K562 (cell line): ENCODE measurements around the gene NRTN. TPM values are rescaled to one million over a fixed set of nuclear protein-coding genes. Genes with fewer than 3 reads are reported as not detected.

Source experiments
- ATAC-seq: fragments of 200-7000 bp; cut with Tn5 transposase; 3 replicates; pipeline ENCODE4 v1.9.1; 2020; ENCODE audit warnings: moderate library complexity
- BruUV-seq: library from RNA; stranded (reverse); fragments of 400-500 nt; replicated peaks from 2 replicates; lab custom pipeline; 2021; lab: Mats Ljungman, UMichigan
- CTCF ChIA-PET: fragments of 300-600 bp; formaldehyde crosslinking; extraction: SDS; loops from one replicate; lab custom pipeline; 2021; ENCODE audit warnings: low intra/inter-chr PET ratio; lab: Yijun Ruan, JAX
- POLR2A ChIA-PET: fragments of 300-600, 350-650 bp; sonication (Branson Sonifier 250); formaldehyde crosslinking; extraction: SDS; loops from one replicate; lab custom pipeline; 2021; ENCODE audit warnings: antibody characterized with exemption, inconsistent platforms; lab: Yijun Ruan, JAX
- DNase-seq, 4 experiments: peaks; one replicate each; pipeline versions ENCODE4 v3.0.0 to v3.0.0-alpha.2; 2011 to 2018; ENCODE audit warnings: low spot score in 3 of 4, mixed read lengths in 3 of 4; ENCODE audit errors: extremely low read depth in 1 of 4
- FAIRE-seq: peaks from 2 replicates; lab custom pipeline; 2011; peaks lifted over from hg19 to GRCh38; lab: Jason Lieb, UNC
- H2AFZ ChIP-seq: 2 replicates; pipeline ENCODE4 v1.6.0; 2011; ENCODE audit warnings: low read depth, low read length, control low read depth, inconsistent platforms
- H3K27ac ChIP-seq: fragments of 200-600 bp; 3 replicates; pipeline ENCODE4 v1.8.0; 2011; ENCODE audit warnings: low read depth, mild to moderate bottlenecking, control low read depth, inconsistent platforms, low read length, moderate library complexity, mixed read lengths; ENCODE audit errors: extremely low read depth
- H3K27me3 ChIP-seq, 2 experiments: fragments of 300-600 bp in 1 of 2; 2 replicates in 1 of 2; 3 replicates in 1 of 2; pipeline versions ENCODE4 v1.6.0 to v1.8.0; 2011; ENCODE audit warnings: inconsistent platforms in 2 of 2, low read length in 2 of 2, mild to moderate bottlenecking in 1 of 2, mixed read lengths in 1 of 2, moderate library complexity in 1 of 2; ENCODE audit not compliant: control insufficient read depth in 2 of 2, insufficient read depth in 2 of 2
- H3K36me3 ChIP-seq: fragments of 300-600 bp; 3 replicates; pipeline ENCODE4 v1.8.0; 2011; ENCODE audit warnings: mild to moderate bottlenecking, low read length, inconsistent platforms; ENCODE audit not compliant: control insufficient read depth, insufficient read depth
- H3K4me1 ChIP-seq, 2 experiments: fragments of 200-600 bp in 1 of 2; replicated peaks in 1 of 2; 2 replicates in 1 of 2; 3 replicates in 1 of 2; pipeline versions ENCODE4 v1.5.1 to v1.8.0; 2011; ENCODE audit warnings: inconsistent platforms in 2 of 2, low read length in 2 of 2, mild to moderate bottlenecking in 1 of 2, mixed read lengths in 1 of 2, moderate library complexity in 1 of 2; ENCODE audit not compliant: control insufficient read depth in 2 of 2, insufficient read depth in 2 of 2
- H3K4me2 ChIP-seq: 2 replicates; pipeline ENCODE4 v1.6.1; 2011; ENCODE audit warnings: low read length, control low read depth, inconsistent platforms, mixed read lengths; ENCODE audit not compliant: insufficient read depth
- H3K4me3 ChIP-seq: fragments of 200-600 bp; sonication (generic), shearing (Covaris generic); 2 replicates; pipeline ENCODE4 v1.5.1; 2016; ENCODE audit warnings: control low read depth, inconsistent platforms
- H3K79me2 ChIP-seq: fragments of 200-600 bp; 3 replicates; pipeline ENCODE4 v1.8.0; 2011; ENCODE audit warnings: low read length, inconsistent platforms; ENCODE audit not compliant: control insufficient read depth, insufficient read depth
- H3K9ac ChIP-seq, 2 experiments: 2 replicates each; pipeline versions ENCODE4 v1.6.0 to v1.6.1; 2011; ENCODE audit warnings: low read depth in 2 of 2, low read length in 2 of 2, control low read depth in 1 of 2, inconsistent platforms in 1 of 2, mild to moderate bottlenecking in 1 of 2, mixed read lengths in 1 of 2; ENCODE audit not compliant: insufficient read depth in 1 of 2
- H3K9me1 ChIP-seq: one replicate; pipeline ENCODE4 v1.6.0; 2011; ENCODE audit warnings: inconsistent platforms, mild to moderate bottlenecking, low read length, moderate library complexity; ENCODE audit not compliant: control insufficient read depth, insufficient read depth
- H3K9me3 ChIP-seq: replicated peaks from 2 replicates; pipeline ENCODE4 v1.5.1; 2011; ENCODE audit warnings: low read depth, low read length, inconsistent platforms; ENCODE audit not compliant: control insufficient read depth, insufficient read depth
- H4K20me1 ChIP-seq: replicated peaks from 2 replicates; pipeline ENCODE4 v1.6.1; 2011; ENCODE audit warnings: low read length, inconsistent platforms, mixed read lengths; ENCODE audit not compliant: control insufficient read depth, insufficient read depth
- CBX5 ChIP-seq: IDR thresholded peaks from 2 replicates; pipeline ENCODE4 v1.6.1; 2014; ENCODE audit warnings: low read depth, borderline replicate concordance
- EGR1 ChIP-seq: fragments of 450-650 bp; conservative IDR thresholded peaks from 2 replicates; pipeline ENCODE4 v1.6.1; 2017; ENCODE audit warnings: mild to moderate bottlenecking
- MCM2 ChIP-seq: fragments of 450-650 bp; IDR thresholded peaks from 2 replicates; pipeline ENCODE4 v1.6.1; 2017; ENCODE audit warnings: low read depth, mild to moderate bottlenecking
- NFIC ChIP-seq: fragments of 450-650 bp; IDR thresholded peaks from 2 replicates; pipeline ENCODE4 v1.6.1; 2017; ENCODE audit warnings: mild to moderate bottlenecking, inconsistent platforms
- ZBTB17 ChIP-seq: fragments of 450-650 bp; formaldehyde crosslinking; IDR thresholded peaks from 2 replicates; pipeline ENCODE4 v1.4.0; 2020; ENCODE audit warnings: mild to moderate bottlenecking
- ZFX ChIP-seq: sonication (generic); formaldehyde crosslinking; IDR thresholded peaks from 2 replicates; pipeline ENCODE4 v1.8.0; 2022; ENCODE audit warnings: mild to moderate bottlenecking, missing genetic modification reagents, moderate library complexity
- WGBS: fragments of 100-300 bp; shearing (Covaris generic); methylation state at CpG from one replicate; pipeline ENCODE4 v1.1.6; 2016; ENCODE audit warnings: low coverage, mixed read lengths; ENCODE audit not compliant: insufficient coverage; ENCODE audit errors: missing lambda C conversion rate; 5-methylcytosine and 5-hydroxymethylcytosine counted together
- in situ Hi-C: fragments of 300-500 bp; cut with MboI; formaldehyde crosslinking; loops from 4 replicates; pipeline ENCODE4 v1.15.0; 2018; ENCODE audit warnings: inconsistent platforms, mixed read lengths
- intact Hi-C: fragments of 100-400 bp; cut with micrococcal nuclease; formaldehyde crosslinking; loops from 2 replicates; pipeline ENCODE4 v1.14.2; 2022
- polyA plus RNA-seq, 8 experiments: library from polyadenylated mRNA; depleted of rRNA in 4 of 8; stranded (reverse) in 5 of 8; unstranded in 3 of 8; fragments of >200 nt; fragmentation: Nextera tagmentation in 2 of 8; fragmentation: Illumina TruSeq in 1 of 8; extraction: Ambion mirVana in 2 of 8; extraction: Trizol in 1 of 8; gene quantifications; 2 replicates each; pipeline versions ENCODE4 v1.2.1 to v1.2.3, GENCODE V29; 2011 to 2014; ENCODE audit warnings: inconsistent platforms in 1 of 8, missing spikeins in 1 of 8
- total RNA-seq, 7 experiments: library from RNA; depleted of rRNA in 6 of 7; stranded (reverse); fragments of >200 nt in 6 of 7; fragmentation: Illumina TruSeq in 2 of 7; extraction: Trizol in 2 of 7; gene quantifications; 2 replicates each; pipeline versions ENCODE4 v1.2.1 to v1.2.3, GENCODE V29; 2011 to 2021; ENCODE audit warnings: low replicate concordance in 1 of 7
- TF ChIP-seq, protein P1 (sequence below): sonication (generic); formaldehyde crosslinking; IDR thresholded peaks from 2 replicates; pipeline ENCODE4 v1.8.0; 2022; ENCODE audit warnings: mild to moderate bottlenecking, missing genetic modification reagents, borderline replicate concordance
- TF ChIP-seq, protein P2 (sequence below): fragments of 250-450 bp; sonication (Bioruptor Pico); IDR thresholded peaks from 2 replicates; pipeline ENCODE4 v1.4.0; 2020; ENCODE audit warnings: mild to moderate bottlenecking, moderate library complexity
- TF ChIP-seq, protein P3 (sequence below): fragments of 450-650 bp; IDR thresholded peaks from 2 replicates; pipeline ENCODE4 v1.6.1; 2018; ENCODE audit not compliant: partially characterized antibody

The NRTN gene
- total and polyA plus RNA-seq, 9 of the 15 experiments (the other 6 are each of a cell fraction or from before 2014, with no cell fraction given): 0.62 to 8.1 (median 1.6) TPM; not detected in 2

DNA sequence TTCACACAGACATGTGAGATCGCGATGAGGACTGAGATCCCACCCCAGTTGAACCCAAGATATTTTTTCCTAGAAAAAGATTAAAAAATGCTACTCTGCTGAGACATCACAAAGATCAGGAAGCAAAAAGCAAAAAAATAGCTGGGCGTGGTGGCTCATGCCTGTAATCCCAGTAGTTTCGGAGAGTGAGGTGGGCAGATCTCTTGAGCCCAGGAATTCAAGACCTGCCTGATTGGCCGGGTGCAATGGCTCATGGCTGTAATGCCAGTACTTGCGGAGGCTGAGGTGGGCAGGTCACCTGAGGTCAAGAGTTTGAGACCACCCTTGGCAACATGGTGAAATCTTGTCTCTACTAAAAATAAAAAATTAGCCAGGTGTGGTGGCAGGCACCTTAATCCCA is 45.3 kb downstream of the NRTN start:
- H4K20me1 ChIP-seq: 0 out of 2 replicates have a peak, but pooled peaks cover 4% of the 10 kb centered on the region
- BruUV-seq: no TSS peak
- no peak overlapping the region for H3K4me3 ChIP-seq
- in situ Hi-C loops: no loop called here
- ChIA-PET CTCF (no interaction called here), POLR2A (interaction anchor here (0.5 to 1.8 kb wide), 2 partner anchors 22 to 130 kb away, joined by 4 to 7 read pairs; no protein-coding TSS in a partner anchor)
- no peak overlapping the region for H3K4me2 ChIP-seq
- H3K4me1 ChIP-seq: no peaks in the 10 kb centered on the region; a peak in 1 of 5 replicates
- H3K79me2 ChIP-seq: no peaks in the 10 kb centered on the region
- TF ChIP-seq, protein P1, sequence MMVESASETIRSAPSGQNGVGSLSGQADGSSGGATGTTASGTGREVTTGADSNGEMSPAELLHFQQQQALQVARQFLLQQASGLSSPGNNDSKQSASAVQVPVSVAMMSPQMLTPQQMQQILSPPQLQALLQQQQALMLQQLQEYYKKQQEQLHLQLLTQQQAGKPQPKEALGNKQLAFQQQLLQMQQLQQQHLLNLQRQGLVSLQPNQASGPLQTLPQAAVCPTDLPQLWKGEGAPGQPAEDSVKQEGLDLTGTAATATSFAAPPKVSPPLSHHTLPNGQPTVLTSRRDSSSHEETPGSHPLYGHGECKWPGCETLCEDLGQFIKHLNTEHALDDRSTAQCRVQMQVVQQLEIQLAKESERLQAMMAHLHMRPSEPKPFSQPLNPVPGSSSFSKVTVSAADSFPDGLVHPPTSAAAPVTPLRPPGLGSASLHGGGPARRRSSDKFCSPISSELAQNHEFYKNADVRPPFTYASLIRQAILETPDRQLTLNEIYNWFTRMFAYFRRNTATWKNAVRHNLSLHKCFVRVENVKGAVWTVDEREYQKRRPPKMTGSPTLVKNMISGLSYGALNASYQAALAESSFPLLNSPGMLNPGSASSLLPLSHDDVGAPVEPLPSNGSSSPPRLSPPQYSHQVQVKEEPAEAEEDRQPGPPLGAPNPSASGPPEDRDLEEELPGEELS: no peak
- TF ChIP-seq MCM2: no peak
- TF ChIP-seq, protein P2, sequence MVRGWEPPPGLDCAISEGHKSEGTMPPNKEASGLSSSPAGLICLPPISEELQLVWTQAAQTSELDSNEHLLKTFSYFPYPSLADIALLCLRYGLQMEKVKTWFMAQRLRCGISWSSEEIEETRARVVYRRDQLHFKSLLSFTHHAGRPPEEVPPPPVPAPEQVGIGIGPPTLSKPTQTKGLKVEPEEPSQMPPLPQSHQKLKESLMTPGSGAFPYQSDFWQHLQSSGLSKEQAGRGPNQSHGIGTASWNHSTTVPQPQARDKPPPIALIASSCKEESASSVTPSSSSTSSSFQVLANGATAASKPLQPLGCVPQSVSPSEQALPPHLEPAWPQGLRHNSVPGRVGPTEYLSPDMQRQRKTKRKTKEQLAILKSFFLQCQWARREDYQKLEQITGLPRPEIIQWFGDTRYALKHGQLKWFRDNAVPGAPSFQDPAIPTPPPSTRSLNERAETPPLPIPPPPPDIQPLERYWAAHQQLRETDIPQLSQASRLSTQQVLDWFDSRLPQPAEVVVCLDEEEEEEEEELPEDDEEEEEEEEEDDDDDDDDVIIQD (CRISPR knock-in tag): no peak
- TF ChIP-seq ZBTB17 (CRISPR knock-in tag): no peak
- no peak for TF ChIP-seq CBX5
- TF ChIP-seq ZFX (CRISPR knock-in tag): no peak
- TF ChIP-seq, protein P3, sequence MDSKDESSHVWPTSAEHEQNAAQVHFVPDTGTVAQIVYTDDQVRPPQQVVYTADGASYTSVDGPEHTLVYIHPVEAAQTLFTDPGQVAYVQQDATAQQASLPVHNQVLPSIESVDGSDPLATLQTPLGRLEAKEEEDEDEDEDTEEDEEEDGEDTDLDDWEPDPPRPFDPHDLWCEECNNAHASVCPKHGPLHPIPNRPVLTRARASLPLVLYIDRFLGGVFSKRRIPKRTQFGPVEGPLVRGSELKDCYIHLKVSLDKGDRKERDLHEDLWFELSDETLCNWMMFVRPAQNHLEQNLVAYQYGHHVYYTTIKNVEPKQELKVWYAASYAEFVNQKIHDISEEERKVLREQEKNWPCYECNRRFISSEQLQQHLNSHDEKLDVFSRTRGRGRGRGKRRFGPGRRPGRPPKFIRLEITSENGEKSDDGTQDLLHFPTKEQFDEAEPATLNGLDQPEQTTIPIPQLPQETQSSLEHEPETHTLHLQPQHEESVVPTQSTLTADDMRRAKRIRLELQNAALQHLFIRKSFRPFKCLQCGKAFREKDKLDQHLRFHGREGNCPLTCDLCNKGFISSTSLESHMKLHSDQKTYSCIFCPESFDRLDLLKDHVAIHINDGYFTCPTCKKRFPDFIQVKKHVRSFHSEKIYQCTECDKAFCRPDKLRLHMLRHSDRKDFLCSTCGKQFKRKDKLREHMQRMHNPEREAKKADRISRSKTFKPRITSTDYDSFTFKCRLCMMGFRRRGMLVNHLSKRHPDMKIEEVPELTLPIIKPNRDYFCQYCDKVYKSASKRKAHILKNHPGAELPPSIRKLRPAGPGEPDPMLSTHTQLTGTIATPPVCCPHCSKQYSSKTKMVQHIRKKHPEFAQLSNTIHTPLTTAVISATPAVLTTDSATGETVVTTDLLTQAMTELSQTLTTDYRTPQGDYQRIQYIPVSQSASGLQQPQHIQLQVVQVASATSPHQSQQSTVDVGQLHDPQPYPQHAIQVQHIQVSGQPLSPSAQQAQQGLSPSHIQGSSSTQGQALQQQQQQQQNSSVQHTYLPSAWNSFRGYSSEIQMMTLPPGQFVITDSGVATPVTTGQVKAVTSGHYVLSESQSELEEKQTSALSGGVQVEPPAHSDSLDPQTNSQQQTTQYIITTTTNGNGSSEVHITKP: no peak
- TF ChIP-seq EGR1: no peak
- no peak for TF ChIP-seq NFIC
- no peaks in the 10 kb centered on the region for H3K9me1 ChIP-seq
- ATAC-seq (no peak), DNase-seq (no peak), FAIRE-seq (no peak)
- no peaks in the 10 kb centered on the region for H3K36me3 ChIP-seq
- H3K27me3 ChIP-seq: peaks cover 16 to 35% of the 10 kb centered on the region in 2 experiments
- WGBS: 31% methylated on average over 6 of the region's 6 CpGs
- intact Hi-C loops: no loop called here
- no peak overlapping the region for H2AFZ ChIP-seq
- no peaks in the 10 kb centered on the region for H3K9me3 ChIP-seq
- H3K9ac ChIP-seq: no peak overlapping the region
- H3K27ac ChIP-seq: no peak overlapping the region
